GM12801 (cell line): Measurements from ENCODE around the gene PHYKPL.

Experiments used
- CTCF ChIP-seq: IDR thresholded peaks from one replicate; pipeline ENCODE4 v1.5.1; 2011; ENCODE audit warnings: control low read depth; ENCODE audit not compliant: insufficient read length; ENCODE audit errors: extremely low read depth

PHYKPL gene

DNA sequence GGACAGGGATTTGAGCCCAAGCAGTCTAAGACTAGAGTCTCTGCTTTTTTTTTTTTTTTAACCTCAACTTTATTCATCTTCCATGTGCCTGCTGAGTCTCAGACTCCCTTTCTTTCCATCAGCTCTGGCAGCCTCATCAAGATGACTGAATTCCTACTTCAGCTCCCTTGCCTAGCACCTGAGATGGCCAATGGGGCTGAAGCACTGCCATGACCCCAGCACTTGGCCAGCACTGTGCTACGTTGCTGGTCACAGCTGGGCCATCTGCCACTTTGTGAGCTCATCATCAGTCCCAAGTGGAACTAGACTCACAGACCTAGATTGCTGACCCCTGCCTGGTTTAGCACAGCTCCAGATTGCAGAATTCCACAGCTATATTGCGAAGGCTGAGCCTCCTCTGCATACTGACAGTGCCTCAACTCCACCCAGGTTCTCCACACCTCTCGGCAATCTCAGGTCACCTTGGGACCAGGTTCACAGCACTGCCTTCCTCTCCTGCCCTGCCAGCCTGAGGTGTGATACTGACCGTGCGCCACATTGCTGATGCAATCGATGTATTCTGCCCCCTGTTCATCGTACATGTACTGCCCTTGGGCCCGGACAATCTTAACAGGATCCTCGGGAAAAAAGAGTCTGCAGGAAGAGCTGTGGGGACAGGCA lies 1.6 kb downstream of the PHYKPL start:
- TF ChIP-seq CTCF = no peak

DNA sequence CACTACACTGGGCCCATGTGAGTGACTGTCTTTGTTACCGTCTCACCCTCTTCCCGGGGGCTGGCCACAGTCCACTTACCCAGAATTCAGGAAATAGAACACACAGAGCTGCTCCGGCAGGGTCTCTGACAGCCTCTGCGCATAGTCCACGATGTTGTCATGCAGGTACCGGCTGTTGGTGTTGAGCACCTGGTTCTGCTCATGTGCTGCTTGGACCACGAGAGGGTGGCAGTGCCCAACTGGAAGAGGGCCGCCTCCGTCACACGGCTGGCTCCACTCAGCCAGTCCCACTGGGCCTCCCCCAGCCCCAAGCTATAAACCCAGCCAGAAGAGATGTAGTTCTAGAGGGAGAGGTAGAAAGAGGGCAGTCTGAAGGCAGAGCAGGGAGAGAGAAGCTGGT lies 2.7 kb downstream of the PHYKPL start:
- TF ChIP-seq CTCF = no peak

- no peak for TF ChIP-seq CTCF
Measured at GRCh38 chr5:178228609-178229008, 4.0 kb downstream of the PHYKPL start.

DNA sequence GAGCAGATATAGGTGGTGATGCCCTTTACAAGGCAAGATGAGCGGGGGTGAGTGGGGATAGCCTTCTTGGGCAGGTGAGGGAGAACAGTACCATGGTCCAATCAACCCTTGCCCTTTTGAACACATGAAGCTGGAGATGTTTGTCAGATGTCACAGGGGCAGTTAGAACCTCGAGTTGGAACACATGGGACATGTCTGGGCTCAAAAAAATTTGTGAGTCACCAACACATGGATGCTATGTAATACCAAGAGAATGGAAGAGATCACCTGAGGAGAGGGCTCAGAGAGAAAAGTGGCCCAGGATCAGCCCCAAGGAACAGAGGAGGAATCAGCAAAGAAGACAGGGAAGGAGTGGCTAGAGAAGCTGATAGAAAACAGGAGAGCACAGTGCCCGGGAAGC lies 4.7 kb downstream of the PHYKPL start:
- TF ChIP-seq CTCF = no peak

DNA sequence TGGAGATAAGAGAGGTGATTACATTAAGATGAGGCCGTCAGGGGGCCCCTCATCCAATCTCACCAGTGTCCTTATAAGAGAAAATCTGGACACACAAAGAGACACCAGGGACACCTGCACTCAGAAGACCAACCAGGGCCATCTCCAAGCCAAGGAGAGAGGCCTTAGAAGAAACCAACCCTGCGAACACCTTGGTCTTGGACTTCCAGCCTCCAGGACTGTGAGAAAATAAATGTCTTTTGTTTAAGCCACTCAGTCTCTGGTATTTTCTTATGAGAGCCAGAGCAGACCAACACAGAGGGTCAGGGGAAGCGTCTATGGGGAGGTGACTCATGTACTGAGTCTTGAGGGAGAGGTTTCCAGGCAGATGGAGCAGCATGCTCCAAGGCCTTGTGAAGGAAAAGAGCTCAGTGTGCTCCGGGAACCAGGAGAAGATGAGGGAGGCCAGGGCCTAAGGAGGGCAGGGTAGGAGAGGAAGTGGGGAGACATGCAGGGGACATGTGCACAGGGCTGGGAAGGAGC lies 5.4 kb downstream of the PHYKPL start:
- TF ChIP-seq CTCF = no peak

GRCh38 chr5:178225174-178225573 lies 7.4 kb downstream of the PHYKPL start:
- TF ChIP-seq CTCF = no peak

DNA sequence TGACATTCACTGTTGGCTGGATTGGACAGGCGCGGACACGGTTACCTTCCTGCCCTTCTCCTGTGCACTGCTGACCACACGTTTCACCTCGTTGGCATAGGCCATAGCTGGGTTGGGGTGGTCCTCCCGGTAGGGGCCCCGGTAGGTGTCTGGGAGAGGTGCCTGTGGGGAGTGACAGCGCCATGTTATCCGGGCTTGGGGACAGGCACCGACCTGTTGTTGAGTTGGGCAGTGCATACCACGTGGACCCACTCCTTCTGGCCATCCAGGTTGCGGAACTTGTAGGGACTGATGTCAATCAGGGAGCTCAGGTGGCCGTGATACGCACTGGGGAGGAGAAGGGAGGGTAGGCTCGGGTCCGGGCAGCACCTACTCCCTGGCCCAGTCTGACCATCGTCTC lies 8.2 kb downstream of the PHYKPL start:
- no peak for TF ChIP-seq CTCF

DNA sequence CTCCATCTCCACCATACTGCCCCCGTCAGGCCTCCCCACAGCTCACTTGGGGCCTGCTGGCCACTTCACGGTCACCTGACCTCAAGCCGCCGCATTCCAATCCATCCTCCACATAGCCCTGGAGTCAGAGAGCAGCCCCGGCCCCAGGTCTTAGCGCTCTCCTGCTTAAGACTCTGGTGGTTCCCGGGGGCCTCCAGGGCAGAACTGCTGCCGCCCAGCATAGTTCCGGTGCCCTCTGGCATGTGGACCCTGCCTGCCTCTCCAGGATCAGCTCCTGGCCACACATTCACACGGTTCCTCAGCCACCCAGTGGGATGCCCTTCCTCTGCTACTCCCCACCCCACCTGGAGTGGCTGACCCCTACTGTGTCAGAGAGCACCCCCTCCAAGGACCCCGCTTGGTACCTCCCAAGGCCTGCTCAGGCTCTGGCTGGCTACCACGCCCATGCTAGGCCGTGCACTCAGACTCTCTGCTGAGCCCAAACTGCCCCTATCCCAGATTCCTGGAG lies 8.7 kb downstream of the PHYKPL start:
- no peak for TF ChIP-seq CTCF
